Panc1 (cell line): ENCODE data around the gene CLC. TPM values are rescaled to one million over a fixed set of nuclear protein-coding genes. Genes with fewer than 3 reads are reported as not detected.
"Not testable (repeated sequence)": the region's sequence is repeated elsewhere in the genome, so short reads cannot be mapped to it uniquely, and the experiment has no call there.

Experiments used
- ATAC-seq: fragments of 200-7000 bp; cut with Tn5 transposase; 2 replicates; pipeline ENCODE4 v1.9.1; 2020; ENCODE audit warnings: mild to moderate bottlenecking, moderate library complexity
- BruUV-seq: library from RNA; stranded (reverse); fragments of 400-500 nt; replicated peaks from 2 replicates; lab custom pipeline; 2021; lab: Mats Ljungman, UMichigan
- CTCF ChIA-PET: fragments of 300-600 bp; sonication (Branson Sonifier 250); formaldehyde crosslinking; loops from one replicate; lab custom pipeline; 2022; ENCODE audit warnings: antibody characterized with exemption; lab: Charles Lee
- POLR2A ChIA-PET: fragments of 300-600 bp; sonication (Branson Sonifier 250); formaldehyde crosslinking; loops from one replicate; lab custom pipeline; 2022; ENCODE audit warnings: antibody characterized with exemption; lab: Charles Lee
- DNase-seq: peaks from one replicate; pipeline ENCODE4 v3.0.0-alpha.2; 2010; ENCODE audit warnings: low read depth, low spot score
- H3K27ac ChIP-seq: 2 replicates; pipeline ENCODE4 v1.5.1; 2011; ENCODE audit warnings: mild to moderate bottlenecking, low read length, inconsistent platforms
- H3K27me3 ChIP-seq: fragments of 200-500 bp; sonication (Bioruptor generic); 2 replicates; pipeline ENCODE4 v1.6.0; 2014; ENCODE audit warnings: low read length, inconsistent platforms; ENCODE audit not compliant: control insufficient read depth, insufficient read depth
- H3K36me3 ChIP-seq: fragments of 200-500 bp; sonication (Bioruptor generic); 2 replicates; pipeline ENCODE4 v1.5.1; 2014; ENCODE audit warnings: inconsistent platforms, mild to moderate bottlenecking, low read length, moderate library complexity; ENCODE audit not compliant: control insufficient read depth, insufficient read depth
- H3K4me1 ChIP-seq: 2 replicates; pipeline ENCODE4 v1.5.1; 2011; ENCODE audit warnings: inconsistent platforms, mild to moderate bottlenecking, low read length, moderate library complexity; ENCODE audit not compliant: control insufficient read depth, insufficient read depth
- H3K4me3 ChIP-seq, 2 experiments: 2 replicates each; pipeline ENCODE4 v1.5.1; 2011 to 2012; ENCODE audit warnings: low read depth in 2 of 2, low read length in 2 of 2, mild to moderate bottlenecking in 2 of 2, inconsistent platforms in 1 of 2, moderate library complexity in 1 of 2
- H3K9me3 ChIP-seq: fragments of 200-500 bp; sonication (Bioruptor generic); 2 replicates; pipeline ENCODE4 v1.5.1; 2014; ENCODE audit warnings: low read depth, mild to moderate bottlenecking, inconsistent platforms, low read length, moderate library complexity; ENCODE audit not compliant: control insufficient read depth, insufficient read depth
- CTCF ChIP-seq: fragments of 450-650 bp; IDR thresholded peaks from 2 replicates; pipeline ENCODE4 v1.5.1; 2017; ENCODE audit warnings: mild to moderate bottlenecking
- POLR2AphosphoS5 ChIP-seq: IDR thresholded peaks from 2 replicates; pipeline ENCODE4 v1.6.1; 2012; ENCODE audit warnings: mild to moderate bottlenecking, low read depth, low read length, moderate library complexity
- REST ChIP-seq, 2 experiments: IDR thresholded peaks; 2 replicates each; pipeline ENCODE4 v1.6.1; 2011 to 2012; ENCODE audit warnings: low read depth in 2 of 2, control low read depth in 1 of 2, low read length in 1 of 2, mild to moderate bottlenecking in 1 of 2, moderate library complexity in 1 of 2; ENCODE audit not compliant: insufficient read depth in 1 of 2
- SIN3A ChIP-seq: IDR thresholded peaks from 2 replicates; pipeline ENCODE4 v1.6.1; 2012; ENCODE audit warnings: low read depth, mild to moderate bottlenecking, low read length, moderate library complexity, borderline replicate concordance; ENCODE audit not compliant: insufficient read depth
- TCF7L2 ChIP-seq: IDR thresholded peaks from 2 replicates; pipeline ENCODE4 v1.6.1; 2011; ENCODE audit warnings: mild to moderate bottlenecking, low read depth, low read length, inconsistent platforms
- in situ Hi-C: cut with HindIII; loops from 2 replicates; pipeline ENCODE4 v1.10.0; 2016; ENCODE audit warnings: low sequenced_read_pairs, low pct_unique_long_range_greater_than_20kb
- intact Hi-C: fragments of 100-400 bp; cut with micrococcal nuclease; formaldehyde crosslinking; loops from one replicate; pipeline ENCODE4 v1.10.0; 2022; ENCODE audit not compliant: unreplicated experiment
- total RNA-seq: library from RNA; stranded (reverse); gene quantifications from one replicate; pipeline ENCODE4 v1.2.1, GENCODE V29; 2021; ENCODE audit not compliant: unreplicated experiment

The CLC gene
- total RNA-seq, 1 experiment from 2014 or later = not detected

GRCh38 chr19:39692166-39692565 lies 45.7 kb downstream of the CLC start:
- peak; percentile 29 for ATAC-seq
- Histone ChIP-seq H3K36me3 (no peaks in the 10 kb centered on the region), H3K4me1 (no peaks in the 10 kb centered on the region), H3K4me3 (no peak overlapping the region), H3K27me3 (peaks cover 78% of the 10 kb centered on the region), H3K27ac (no peak overlapping the region), H3K9me3 (no peaks in the 10 kb centered on the region)
- no peak for DNase-seq
- intact Hi-C loops (no loop called here), in situ Hi-C loops (no loop called here)
- no TSS peak for BruUV-seq
- POLR2A ChIA-PET = interaction anchor here (0.6 kb wide), 1 partner anchor 58 kb away, joined by 3 read pairs; no protein-coding TSS in a partner anchor
- CTCF ChIA-PET = interaction anchor here (0.6 kb wide), 1 partner anchor 100 kb away, joined by 5 read pairs; no protein-coding TSS in a partner anchor
- TF ChIP-seq TCF7L2 = no peak
- TF ChIP-seq CTCF = no peak
- TF ChIP-seq SIN3A = no peak
- no peak for TF ChIP-seq REST (IDR thresholded peaks at IDR 0.05; ENCODE audit: insufficient read depth in 1 of 2, low read depth in 2 of 2, low read length in 1 of 2)
- no peak for TF ChIP-seq POLR2AphosphoS5

- H3K36me3 ChIP-seq, BruUV-seq, H3K9me3 ChIP-seq, H3K4me1 ChIP-seq, ATAC-seq, DNase-seq, POLR2A ChIA-PET, H3K27ac ChIP-seq, CTCF ChIA-PET, intact Hi-C loops, in situ Hi-C loops, H3K4me3 ChIP-seq: not testable (repeated sequence)
- peaks cover 74% of the 10 kb centered on the region for H3K27me3 ChIP-seq
These were observed 49.2 kb downstream of the CLC start for GRCh38 chr19:39688637-39689036.

GRCh38 chr19:39686739-39687138 lies 51.1 kb downstream of the CLC start:
- DNase-seq = no peak
- H3K27me3 ChIP-seq = peaks cover 67% of the 10 kb centered on the region
- ChIA-PET CTCF (interaction anchor here (0.6 kb wide), 2 partner anchors 80 to 135 kb away, joined by 6 to 7 read pairs; no protein-coding TSS in a partner anchor), POLR2A (interaction anchor here (0.6 to 0.7 kb wide), 2 partner anchors 25 to 246 kb away, joined by 7 to 11 read pairs; no protein-coding TSS in a partner anchor)
- no peak overlapping the region for H3K4me3 ChIP-seq
- H3K4me1 ChIP-seq = no peaks in the 10 kb centered on the region
- intact Hi-C loops (no loop called here), in situ Hi-C loops (no loop called here)
- ATAC-seq = no peak
- no TSS peak for BruUV-seq
- no peaks in the 10 kb centered on the region for H3K9me3 ChIP-seq
- TF ChIP-seq REST (IDR thresholded peaks at IDR 0.05; ENCODE audit: insufficient read depth in 1 of 2, low read depth in 2 of 2, low read length in 1 of 2) (no peak), POLR2AphosphoS5 (no peak), TCF7L2 (no peak), SIN3A (no peak), CTCF (no peak)
- H3K27ac ChIP-seq = no peak overlapping the region
- no peaks in the 10 kb centered on the region for H3K36me3 ChIP-seq
